ENCODE results near the gene SPAG9. TPM values are rescaled to one million over a fixed set of nuclear protein-coding genes. Genes with fewer than 3 reads are reported as not detected.

The SPAG9 gene
- total RNA-seq, 1 experiment from 2014 or later = 144 TPM

- no peak overlapping the region for H3K4me3 ChIP-seq (ENCODE audit: low read depth in 2 of 2, low read length in 2 of 2)
- DNase-seq (ENCODE audit: low read depth, low spot score) (no peak), ATAC-seq (no peak; the same call in 1 of the 2 replicates)
- TF ChIP-seq TCF7L2 (IDR thresholded peaks at IDR 0.05; ENCODE audit: low read depth, low read length) = no peak
- no peak for TF ChIP-seq REST (IDR thresholded peaks at IDR 0.05; ENCODE audit: insufficient read depth in 1 of 2, low read depth in 2 of 2, low read length in 1 of 2)
- TF ChIP-seq SIN3A (IDR thresholded peaks at IDR 0.05; ENCODE audit: borderline replicate concordance, insufficient read depth, low read depth, low read length) = no peak
- no peak for TF ChIP-seq POLR2AphosphoS5 (IDR thresholded peaks at IDR 0.05; ENCODE audit: low read depth, low read length)
- TF ChIP-seq CTCF (IDR thresholded peaks at IDR 0.05) = no peak
- H3K27me3 ChIP-seq (ENCODE audit: control insufficient read depth, insufficient read depth, low read length) = no peaks in the 10 kb centered on the region
- no TSS peak for BruUV-seq (replicated peaks)
- H3K36me3 ChIP-seq (ENCODE audit: control insufficient read depth, insufficient read depth, low read length) = no peaks in the 10 kb centered on the region
- ChIA-PET POLR2A (no interaction called here), CTCF (no interaction called here)
- no peak overlapping the region for H3K27ac ChIP-seq (ENCODE audit: low read length)
- intact Hi-C loops (cut with micrococcal nuclease; ENCODE audit: unreplicated experiment) = no loop called here
- H3K4me1 ChIP-seq (ENCODE audit: control insufficient read depth, insufficient read depth, low read length) = no peaks in the 10 kb centered on the region; the same call in 1 of the 2 replicates
- in situ Hi-C loops (cut with HindIII; ENCODE audit: low pct_unique_long_range_greater_than_20kb, low sequenced_read_pairs) = no loop called here
- H3K9me3 ChIP-seq (ENCODE audit: control insufficient read depth, insufficient read depth, low read depth, low read length) = no peaks in the 10 kb centered on the region
Observed at GRCh38 chr17:51133365-51133764, 12.7 kb upstream of the SPAG9 start.

- in situ Hi-C loops (cut with HindIII; ENCODE audit: low pct_unique_long_range_greater_than_20kb, low sequenced_read_pairs) = no loop called here
- no peak overlapping the region for H3K27ac ChIP-seq (ENCODE audit: low read length)
- ChIA-PET CTCF (no interaction called here), POLR2A (no interaction called here)
- BruUV-seq (replicated peaks) = no TSS peak
- intact Hi-C loops (cut with micrococcal nuclease; ENCODE audit: unreplicated experiment) = no loop called here
- no peak overlapping the region for H3K4me3 ChIP-seq (ENCODE audit: low read depth in 2 of 2, low read length in 2 of 2)
- no peak for DNase-seq (ENCODE audit: low read depth, low spot score)
- H3K36me3 ChIP-seq (ENCODE audit: control insufficient read depth, insufficient read depth, low read length) = no peaks in the 10 kb centered on the region
- ATAC-seq = peak; percentile 74
- no peaks in the 10 kb centered on the region for H3K9me3 ChIP-seq (ENCODE audit: control insufficient read depth, insufficient read depth, low read depth, low read length)
- H3K4me1 ChIP-seq (ENCODE audit: control insufficient read depth, insufficient read depth, low read length) = no peaks in the 10 kb centered on the region; the same call in 1 of the 2 replicates
- H3K27me3 ChIP-seq (ENCODE audit: control insufficient read depth, insufficient read depth, low read length) = no peaks in the 10 kb centered on the region
- TF ChIP-seq REST (IDR thresholded peaks at IDR 0.05; ENCODE audit: insufficient read depth in 1 of 2, low read depth in 2 of 2, low read length in 1 of 2) (no peak), TCF7L2 (IDR thresholded peaks at IDR 0.05; ENCODE audit: low read depth, low read length) (no peak), SIN3A (IDR thresholded peaks at IDR 0.05; ENCODE audit: borderline replicate concordance, insufficient read depth, low read depth, low read length) (no peak), CTCF (IDR thresholded peaks at IDR 0.05) (no peak), POLR2AphosphoS5 (IDR thresholded peaks at IDR 0.05; ENCODE audit: low read depth, low read length) (no peak)
Observed at GRCh38 chr17:51132964-51133319, 12.3 kb upstream of the SPAG9 start.

Data from Panc1 (cell line).